NCI-H1417 treated with DMSO at 0.1 percent for 48 hours (cell line): ENCODE measurements around the gene ZNF296.

ENCODE experiments used
- DNase-seq: peaks from one replicate; lab custom pipeline; 2025; lab: John Stamatoyannopoulos, UW

Gene ZNF296

GRCh38 chr19:45058622-45059159, 17.6 kb downstream of the ZNF296 start:
- no peak for DNase-seq

DNA sequence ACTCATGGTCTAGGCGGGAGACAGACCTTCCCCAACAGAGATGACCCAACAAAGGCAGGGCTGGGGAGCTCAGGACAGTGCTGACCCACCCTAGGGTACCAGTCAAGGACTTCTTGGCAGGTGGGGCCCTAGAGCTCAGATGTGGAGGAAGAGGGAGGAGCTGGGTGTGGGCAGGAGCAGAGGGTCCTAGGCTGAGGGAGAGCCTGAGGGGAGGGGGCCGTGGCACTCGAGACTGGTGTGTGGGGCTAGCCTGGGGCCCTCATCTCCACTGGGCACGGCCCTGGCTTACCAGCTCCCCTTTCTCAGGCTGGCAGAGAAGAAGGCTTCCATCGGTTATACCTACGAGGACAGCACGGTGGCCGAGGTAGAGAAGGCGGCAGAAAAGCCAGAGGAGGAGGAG, 18.8 kb downstream of the ZNF296 start:
- no peak for DNase-seq

DNA sequence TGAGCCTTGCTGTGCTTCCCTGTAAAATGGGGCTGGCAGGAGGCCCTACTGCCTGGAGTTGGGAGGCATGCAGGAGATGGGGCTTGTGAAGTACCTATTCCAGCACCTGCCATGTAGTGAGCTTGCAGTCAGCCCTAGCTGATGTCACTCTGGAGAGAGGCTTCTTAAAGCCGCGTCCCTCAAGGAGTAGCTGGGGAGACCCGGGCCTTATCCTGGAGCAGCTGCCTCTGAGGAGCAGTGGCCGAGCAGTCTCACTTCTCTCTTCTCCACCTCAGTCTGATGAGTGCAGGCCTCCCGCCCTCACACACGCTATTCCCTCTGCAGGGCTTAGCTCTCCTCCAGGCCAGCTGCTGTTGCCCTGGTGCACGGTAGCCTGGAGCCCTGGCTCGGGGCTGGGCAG, 19.4 kb downstream of the ZNF296 start:
- no peak for DNase-seq

- no peak for DNase-seq
Measured at GRCh38 chr19:45051929-45052579, 24.2 kb downstream of the ZNF296 start.

DNA sequence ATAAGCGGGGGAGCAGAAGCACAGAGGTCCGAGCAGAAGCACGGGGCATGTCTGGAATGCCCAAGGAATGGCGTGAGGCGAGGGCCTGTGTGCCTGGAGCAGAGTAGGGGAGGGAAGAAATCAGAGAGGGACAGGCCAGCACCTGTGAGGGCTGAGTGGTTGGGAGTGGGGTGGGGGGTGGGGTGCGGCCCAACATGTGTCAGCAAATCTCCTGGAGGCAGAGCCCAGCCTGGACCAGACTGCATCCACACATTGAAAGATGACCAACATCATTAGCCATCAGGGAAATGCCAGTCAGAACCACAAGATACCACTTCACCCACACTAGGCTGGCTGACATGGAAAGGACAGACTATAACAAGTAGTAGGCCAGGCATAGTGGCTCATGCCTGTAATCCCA, 26.2 kb downstream of the ZNF296 start:
- no peak for DNase-seq

DNA sequence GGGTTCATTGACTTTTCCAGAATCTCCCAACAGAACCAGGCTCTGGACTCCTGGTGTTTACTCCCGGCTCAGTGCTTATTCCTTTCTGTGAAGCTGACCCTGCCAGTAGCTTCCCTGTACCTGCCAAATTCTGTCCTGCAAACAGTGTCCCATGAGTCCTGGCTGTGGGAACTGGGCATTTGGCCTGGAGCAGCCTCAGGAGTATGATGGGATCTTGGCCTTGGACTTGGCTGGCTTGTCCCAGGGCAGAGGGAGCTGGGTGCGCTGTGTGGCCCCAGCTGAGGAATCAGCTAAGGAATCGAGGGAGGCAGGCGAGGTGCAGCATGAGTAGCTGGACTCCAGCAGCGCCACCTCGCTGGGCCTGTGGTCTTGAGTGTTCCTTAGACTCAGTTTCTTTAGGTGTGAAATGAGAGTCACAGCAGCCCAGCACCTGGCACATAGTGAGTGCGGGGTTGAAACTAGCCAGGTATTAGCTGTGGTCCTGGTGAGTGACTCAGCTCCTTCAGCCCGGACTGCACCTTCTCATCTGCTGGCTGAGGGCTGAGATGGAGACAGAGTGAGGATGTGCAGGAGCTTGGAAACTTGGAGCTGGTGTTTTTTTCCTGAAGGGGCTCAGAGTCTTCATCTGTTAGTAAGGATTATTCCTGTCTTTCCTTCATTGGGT, 27.1 kb downstream of the ZNF296 start:
- no peak for DNase-seq

GRCh38 chr19:45047188-45047797, 29.0 kb downstream of the ZNF296 start:
- DNase-seq = no peak

DNA sequence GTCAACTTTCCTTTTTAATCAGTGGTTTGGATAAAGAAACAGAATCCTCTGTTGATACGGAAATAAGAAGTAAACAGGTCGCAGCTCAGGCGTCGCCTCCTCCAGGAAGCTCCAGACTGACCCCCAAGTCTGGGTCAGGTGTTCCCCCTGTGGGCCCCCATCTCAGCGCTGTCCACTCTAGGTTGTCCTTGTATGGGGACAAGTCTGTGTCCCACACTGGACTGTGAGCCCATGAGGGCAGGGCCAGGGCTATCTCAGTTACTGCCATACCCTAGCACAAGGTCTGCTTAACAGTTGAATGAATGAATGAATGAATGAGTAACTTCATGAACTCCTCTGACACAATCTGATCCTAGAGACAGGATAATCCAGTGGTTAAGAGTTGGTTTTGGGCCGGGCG, 29.9 kb downstream of the ZNF296 start:
- no peak for DNase-seq

- DNase-seq = no peak
Measured at GRCh38 chr19:45045671-45046353, 30.5 kb downstream of the ZNF296 start.

GRCh38 chr19:45041125-45041524, 35.2 kb downstream of the ZNF296 start:
- DNase-seq = no peak

GRCh38 chr19:45040059-45040771, 36.1 kb downstream of the ZNF296 start:
- no peak for DNase-seq

- peak; percentile 38 for DNase-seq
Measured at GRCh38 chr19:45038931-45039893, 37.1 kb downstream of the ZNF296 start, which contains the start of gene CLASRP. CLASRP (plus strand) TSS chr19:45039045; CDS start chr19:45040213, 1,168 bp downstream.

- DNase-seq = no peak
Measured at GRCh38 chr19:45037393-45038169, 38.7 kb downstream of the ZNF296 start.

DNA sequence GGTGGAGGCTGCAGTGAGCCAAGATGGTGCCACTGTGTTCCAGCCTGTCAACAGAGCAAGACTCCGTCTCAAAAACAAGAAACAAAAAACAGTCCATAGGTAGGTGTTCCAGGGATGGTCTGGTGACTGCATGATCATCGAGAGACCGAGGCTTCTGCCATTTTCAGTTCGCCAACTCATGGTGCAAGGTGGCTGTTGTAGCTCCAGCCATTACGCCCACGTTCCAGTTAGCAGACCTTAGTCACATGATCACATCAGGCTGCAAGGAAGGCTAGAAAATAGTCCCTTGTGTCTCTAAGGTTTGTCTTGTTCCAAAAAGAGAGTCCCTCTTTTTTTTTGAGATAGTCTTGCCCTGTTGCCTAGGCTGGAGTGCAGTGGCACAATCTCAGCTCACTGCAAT, 40.5 kb downstream of the ZNF296 start:
- DNase-seq = no peak

GRCh38 chr19:45032421-45032820, 43.9 kb downstream of the ZNF296 start:
- no peak for DNase-seq

- DNase-seq = no peak
Measured at GRCh38 chr19:45030825-45031224, 45.5 kb downstream of the ZNF296 start.

DNA sequence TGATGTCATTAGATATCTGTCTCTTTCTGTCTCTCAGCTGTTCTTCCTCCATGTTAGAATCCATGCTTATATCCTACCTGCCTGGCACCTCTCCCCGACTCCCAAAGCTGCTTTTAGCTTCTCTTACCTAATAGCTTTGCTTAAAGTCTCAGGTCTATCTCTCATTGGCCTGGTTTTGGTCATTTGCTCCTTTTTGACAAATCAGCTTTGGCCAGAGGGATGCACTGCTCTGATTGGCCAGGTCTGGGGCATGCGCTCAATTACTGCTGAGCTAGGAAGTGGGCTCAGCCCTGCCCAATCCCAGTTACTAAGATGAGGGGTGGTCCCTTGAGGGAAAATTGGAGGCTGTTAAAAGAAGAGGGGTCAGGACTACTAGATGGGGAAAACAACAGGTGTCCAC, 48.9 kb downstream of the ZNF296 start:
- no peak for DNase-seq

DNA sequence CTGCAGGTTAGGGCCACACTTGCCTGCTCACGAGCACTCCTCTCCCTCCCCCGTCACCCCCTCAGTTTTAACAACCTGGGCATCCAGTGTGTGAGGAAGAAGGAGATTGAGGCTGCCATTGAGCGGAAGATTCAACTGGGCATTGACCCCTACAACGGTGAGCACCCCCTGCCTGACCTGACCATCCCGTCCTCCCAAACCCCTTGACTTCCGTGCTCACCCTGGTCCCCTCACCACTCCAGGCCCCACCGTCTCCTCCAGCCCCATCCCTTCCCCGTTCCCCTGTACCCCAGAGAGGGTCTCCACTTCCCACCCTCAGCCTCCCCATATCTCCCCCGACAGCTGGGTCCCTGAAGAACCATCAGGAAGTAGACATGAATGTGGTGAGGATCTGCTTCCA, 51.0 kb downstream of the ZNF296 start:
- DNase-seq = no peak

DNA sequence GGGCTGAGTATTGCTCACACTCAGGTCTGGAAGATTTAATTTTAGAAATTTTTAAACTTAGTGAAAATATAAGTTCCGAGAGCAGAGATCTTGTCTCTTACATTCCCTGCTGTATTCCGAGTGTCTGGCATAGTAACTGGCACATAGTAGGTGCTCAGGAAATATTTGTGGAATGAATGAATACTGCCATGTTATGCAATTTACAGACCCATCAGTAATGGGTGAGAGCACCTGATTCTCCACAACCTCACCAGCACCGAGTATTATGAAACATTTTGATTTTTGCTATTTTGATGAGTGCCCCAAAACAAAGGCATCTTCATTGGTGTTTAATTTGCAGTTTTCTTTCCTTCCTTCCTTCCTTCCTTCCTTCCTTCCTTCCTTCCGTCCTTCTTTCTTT, 53.2 kb downstream of the ZNF296 start:
- no peak for DNase-seq

DNA sequence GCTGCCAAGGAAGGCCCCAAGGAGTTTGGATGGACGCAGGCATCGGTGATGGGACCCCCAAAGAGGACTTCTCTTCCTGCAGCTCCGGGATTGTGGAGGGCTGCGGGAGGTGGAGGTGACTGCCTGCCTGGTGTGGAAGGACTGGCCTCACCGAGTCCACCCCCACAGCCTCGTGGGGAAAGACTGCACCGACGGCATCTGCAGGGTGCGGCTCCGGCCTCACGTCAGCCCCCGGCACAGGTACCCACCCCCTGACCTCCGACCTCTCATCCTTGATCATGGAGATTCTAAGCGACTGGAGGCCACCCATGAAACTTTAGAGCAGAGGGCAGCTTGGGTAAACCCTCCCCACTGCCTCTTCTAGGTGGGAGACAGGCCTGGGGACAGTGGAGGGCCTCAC, 54.3 kb downstream of the ZNF296 start:
- no peak for DNase-seq
